ENCODE data around the gene PIK3R1.

- TF ChIP-seq EP300 (IDR thresholded peaks at IDR 0.05; ENCODE audit: borderline replicate concordance) (no peak), CEBPB (IDR thresholded peaks at IDR 0.05) (no peak), ZBTB7A (IDR thresholded peaks at IDR 0.05; ENCODE audit: low read depth) (no peak), EGR1 (IDR thresholded peaks at IDR 0.05) (no peak), RAD21 (IDR thresholded peaks at IDR 0.05; ENCODE audit: low read depth) (no peak), MAX (IDR thresholded peaks at IDR 0.05) (no peak), TAF1 (IDR thresholded peaks at IDR 0.05; ENCODE audit: low read depth) (no peak), NFIC (IDR thresholded peaks at IDR 0.05) (no peak), YY1 (IDR thresholded peaks at IDR 0.05; ENCODE audit: low read depth) (no peak)
Measured at GRCh38 chr5:68292316-68292715, 76.8 kb downstream of the PIK3R1 start.
